ENCODE data around the gene CCDC167.

Gene CCDC167

DNA sequence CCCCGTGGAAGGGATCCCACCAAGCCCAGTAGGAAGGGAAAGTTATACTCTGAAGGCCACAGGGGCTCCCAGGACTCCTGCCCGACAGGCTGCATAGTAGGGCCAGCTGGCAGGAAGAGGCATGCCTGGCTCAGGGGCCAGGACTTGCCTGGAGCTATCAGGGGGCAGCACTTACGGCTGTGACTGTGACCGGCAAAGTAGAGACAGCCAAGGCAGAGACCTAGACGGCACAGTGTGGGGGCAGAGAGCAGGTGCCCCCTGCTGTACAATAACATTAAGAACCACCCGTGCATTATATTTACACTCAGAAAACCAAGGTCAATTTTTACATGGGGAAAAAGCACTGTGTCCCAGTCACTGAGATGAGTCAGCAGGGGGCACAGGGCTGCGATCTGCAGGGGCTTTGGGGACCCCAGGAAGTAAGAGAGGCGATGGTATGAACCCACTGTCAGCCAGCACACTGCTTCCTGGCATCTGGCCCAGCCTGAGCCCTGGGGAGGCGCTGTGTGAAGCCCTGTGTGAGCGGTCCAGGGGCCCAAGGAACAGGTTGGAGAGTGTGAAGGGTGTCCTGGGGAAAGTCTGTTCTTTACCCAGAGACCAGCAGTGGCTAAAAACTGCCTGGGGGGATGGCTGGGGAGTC lies 9.9 kb downstream of the CCDC167 start:
- DNase-seq (ENCODE audit: low read depth in 2 of 2) = no peak

DNA sequence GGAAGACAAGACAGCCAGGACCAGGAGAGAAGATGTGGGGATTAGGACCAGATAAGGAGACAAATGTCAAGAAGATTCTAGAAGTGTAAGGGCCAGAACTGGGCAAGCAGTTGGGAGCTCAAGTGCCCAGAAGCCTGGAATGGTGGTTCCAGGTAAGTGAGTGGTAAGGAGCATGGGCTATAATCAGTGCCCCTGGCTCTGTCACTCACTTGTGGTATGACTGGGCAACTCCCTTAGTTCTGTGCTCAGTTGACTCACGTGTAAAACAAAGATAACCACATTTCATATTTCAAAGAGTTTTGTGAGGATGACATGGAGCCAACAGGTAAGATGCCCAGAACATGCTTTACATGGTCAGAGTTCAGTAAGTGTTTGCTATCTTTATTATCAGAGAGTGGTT lies 11.2 kb downstream of the CCDC167 start:
- no peak for DNase-seq (ENCODE audit: low read depth in 2 of 2)

DNA sequence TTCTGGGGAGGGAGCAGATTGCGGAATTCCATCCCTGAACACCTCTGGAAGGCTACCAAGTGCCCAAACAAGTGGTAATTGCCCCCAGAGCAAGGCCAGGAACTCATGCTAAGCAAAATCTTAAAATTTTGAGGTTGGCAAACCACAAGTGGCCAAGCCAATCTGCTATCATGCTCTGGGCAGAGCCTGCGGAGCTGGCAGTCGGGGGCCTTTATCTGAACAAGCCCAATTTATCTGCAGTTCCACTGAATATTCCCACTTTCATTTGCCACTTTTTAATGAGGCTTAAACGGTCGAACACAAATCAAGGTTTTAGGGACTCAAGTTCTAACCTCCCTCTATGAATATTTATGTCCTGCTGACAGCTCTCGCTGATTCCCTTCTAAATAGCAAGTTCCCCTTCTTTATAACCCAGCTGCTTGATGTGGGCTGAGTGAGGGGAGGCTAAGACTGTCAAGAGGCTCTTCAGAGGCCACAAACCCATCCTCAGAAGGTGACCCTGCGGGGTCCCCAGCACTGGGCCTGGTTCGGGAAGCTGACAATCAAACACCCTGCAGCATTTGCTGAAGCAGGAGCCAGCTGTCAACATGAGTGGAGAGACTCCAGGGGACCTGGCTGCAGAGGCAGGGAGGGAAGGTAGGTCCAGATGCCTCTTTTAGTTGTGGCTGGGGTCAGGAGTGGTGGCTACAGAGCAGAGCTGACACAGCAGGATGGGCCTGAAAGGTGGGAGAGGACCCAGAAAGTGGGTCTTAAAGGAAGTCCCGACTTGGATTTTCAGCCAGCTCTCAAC lies 11.9 kb downstream of the CCDC167 start:
- no peak for DNase-seq (ENCODE audit: low read depth in 2 of 2)

DNA sequence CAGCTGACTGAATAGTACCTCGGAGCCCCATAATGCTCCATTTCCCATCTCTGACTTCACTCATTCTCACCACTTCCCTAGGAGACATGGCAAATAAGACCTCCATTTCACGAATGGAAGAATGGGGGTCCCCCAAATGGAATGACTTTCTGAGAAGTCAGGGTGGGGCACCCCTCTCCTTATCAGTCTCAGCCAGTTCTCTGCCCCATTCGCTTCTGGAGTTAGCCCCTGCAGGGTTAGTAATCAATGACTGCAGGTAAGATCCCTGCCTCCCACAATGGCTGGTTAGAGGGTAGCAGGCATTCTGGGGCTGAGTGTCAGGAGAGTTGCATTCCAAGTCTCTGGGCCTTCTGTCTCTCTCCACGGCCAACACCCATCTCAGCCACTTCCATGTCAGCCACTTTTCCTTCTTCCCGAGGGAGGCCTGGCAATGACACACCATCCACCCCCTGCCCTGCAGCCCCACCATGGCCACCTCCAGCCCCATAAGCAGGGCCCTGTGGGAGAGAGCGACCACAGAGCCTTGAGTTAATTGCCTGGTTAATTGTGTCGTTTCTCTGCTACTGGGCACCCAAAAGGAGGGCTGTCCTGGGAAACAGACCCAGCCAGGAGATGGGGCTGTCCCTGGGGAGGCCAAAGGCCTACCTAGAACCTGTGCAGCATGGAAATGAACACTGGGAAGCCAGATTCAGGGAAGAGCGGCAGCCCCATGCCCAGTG lies 13.4 kb downstream of the CCDC167 start:
- no peak for DNase-seq (ENCODE audit: low read depth in 2 of 2)

DNA sequence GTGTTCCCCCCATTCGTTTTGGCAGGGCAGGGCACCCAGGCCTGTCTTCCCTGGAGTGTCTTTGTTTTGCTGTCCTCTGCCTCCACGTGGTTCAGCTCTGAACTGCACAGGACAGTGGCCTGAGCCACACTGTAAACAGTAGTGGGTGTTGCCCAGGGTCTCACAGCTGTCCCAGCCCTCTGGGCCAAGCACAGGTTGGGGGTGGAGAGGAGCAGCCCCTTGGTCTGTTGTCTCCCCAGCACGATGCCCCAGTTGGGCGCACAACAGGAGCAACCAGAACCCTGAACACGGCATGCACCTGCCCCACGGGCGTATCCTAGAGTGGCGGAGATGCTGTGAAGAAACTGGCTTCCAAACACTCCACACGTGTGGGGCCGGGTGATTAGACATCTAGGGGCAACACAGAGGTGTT lies 14.4 kb downstream of the CCDC167 start:
- no peak for DNase-seq (ENCODE audit: low read depth in 2 of 2)

DNA sequence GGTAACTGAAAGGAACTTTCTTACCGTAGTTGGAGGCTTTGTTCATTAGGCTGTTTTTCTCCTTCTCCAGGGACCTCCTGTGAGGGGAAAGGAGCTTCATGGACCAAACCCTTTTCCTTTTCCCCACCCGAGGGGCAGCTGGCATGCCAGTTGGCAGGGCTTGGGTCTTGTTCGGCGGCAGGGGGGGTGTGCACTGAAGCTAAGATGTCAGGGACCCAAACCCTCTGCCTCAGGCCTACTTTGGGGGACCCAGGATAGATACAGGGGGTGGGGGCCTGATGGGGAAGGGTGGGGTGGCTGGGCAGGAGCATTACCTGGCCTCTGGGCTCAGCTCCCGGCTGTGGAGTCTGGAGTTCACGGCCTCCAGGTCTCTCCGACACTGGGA lies 14.9 kb downstream of the CCDC167 start:
- no peak for DNase-seq (ENCODE audit: low read depth in 2 of 2)

DNA sequence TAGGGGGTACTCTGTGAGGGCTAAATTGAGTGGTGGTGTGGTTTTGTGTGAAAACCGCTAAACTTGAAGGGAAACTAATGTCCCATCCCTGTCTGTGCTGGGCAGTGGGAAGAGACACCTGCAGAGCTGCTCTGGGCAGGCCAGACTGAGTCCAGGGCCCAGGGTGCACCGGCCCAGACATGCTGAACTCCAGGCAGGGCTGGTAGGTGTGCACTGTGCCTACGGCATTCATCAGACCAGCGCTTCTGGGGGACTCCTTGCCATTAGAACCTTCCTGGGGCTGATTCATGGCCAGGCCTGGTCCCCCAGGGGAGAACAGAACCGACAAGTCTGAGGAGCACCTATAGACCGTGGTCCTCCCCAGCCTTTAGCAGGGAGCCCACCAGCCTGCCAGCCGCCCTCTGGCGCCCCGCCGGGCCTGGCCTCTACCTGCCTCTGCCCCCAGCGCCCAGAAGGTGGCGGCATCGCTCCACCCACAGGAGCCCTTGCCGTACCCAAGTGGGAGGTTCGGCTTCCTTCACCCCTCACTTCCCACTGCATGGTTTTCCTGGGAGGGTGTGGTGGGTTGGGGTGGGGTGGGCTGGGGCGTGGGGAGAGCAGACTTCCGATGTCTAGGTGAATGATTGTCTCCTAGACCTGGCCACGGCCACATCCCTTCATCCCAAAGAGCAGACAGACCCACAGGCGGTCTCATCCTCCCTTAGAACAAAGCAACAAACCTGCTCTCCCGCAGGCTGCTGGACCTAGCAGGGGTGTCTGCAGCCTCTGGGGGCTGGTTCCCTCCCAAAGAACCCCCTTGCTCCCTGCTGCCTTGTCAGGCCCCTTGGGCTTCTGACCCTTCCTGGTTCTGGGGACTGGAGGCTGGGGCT lies 15.5 kb downstream of the CCDC167 start:
- peak; percentile 5 to 8 for DNase-seq (ENCODE audit: low read depth in 2 of 2)

DNA sequence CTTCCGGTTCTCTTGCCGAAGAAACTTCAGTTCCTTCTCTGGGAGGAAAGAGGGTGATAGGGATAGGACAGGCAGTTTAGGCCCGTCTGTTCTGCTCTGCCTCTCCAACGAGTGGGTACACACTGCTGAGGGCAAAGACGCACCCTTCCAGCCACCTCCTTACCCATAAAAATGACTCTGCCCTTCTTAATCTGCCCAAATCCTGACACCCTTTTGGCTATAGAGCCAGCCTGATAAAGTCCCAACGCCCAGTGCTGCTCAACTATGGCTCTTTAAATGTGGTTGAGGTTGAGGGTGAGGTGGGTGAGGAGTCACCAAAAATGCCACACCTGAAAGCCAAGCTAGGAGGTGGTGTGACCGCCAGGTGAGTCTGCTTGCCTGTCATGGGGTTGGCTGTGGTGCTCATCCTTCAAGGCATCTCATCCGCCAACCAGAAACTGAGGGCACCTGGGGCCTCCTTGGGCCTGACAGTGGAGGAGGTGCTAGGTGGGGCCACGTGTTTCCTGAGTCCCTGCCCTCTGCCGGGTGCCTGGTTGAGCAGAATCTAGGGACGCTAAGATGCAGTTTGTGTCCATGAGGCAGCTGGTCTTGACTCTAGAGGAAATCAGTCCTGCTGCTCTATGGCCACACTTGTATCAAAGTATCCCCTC lies 16.3 kb downstream of the CCDC167 start:
- DNase-seq (ENCODE audit: low read depth in 2 of 2) = no peak

DNA sequence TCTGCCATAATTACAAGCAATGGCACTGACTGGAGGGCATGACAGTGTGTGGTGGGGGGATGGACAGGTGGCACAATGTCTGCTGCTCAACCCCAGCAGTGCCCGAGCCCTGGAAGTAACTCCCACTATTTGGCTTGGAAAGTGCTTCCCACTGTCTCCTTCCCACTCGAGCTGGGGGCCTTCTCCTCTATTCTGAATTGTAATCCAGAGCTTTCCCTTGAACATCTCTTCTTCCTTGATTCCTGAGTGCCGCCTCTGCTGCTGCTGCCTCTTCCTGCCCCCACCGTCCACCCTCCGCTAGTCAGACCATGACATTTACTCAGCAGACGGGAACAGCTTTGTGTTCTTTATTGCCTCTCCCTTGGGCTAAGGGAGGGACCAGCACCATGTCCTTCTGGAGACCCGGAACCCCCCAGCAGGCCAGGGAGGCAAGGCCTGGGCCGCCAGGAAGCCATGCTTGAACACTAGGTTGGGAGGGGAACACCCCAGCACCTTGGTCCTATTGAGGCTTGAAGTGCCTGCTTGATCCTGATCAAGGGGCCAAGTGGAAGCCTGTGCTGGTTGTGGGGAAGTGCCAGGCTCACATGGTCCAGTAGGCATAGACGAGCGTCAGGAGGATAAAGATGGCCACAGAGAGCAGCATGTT lies 17.0 kb downstream of the CCDC167 start:
- no peak for DNase-seq (ENCODE audit: low read depth in 2 of 2)

DNA sequence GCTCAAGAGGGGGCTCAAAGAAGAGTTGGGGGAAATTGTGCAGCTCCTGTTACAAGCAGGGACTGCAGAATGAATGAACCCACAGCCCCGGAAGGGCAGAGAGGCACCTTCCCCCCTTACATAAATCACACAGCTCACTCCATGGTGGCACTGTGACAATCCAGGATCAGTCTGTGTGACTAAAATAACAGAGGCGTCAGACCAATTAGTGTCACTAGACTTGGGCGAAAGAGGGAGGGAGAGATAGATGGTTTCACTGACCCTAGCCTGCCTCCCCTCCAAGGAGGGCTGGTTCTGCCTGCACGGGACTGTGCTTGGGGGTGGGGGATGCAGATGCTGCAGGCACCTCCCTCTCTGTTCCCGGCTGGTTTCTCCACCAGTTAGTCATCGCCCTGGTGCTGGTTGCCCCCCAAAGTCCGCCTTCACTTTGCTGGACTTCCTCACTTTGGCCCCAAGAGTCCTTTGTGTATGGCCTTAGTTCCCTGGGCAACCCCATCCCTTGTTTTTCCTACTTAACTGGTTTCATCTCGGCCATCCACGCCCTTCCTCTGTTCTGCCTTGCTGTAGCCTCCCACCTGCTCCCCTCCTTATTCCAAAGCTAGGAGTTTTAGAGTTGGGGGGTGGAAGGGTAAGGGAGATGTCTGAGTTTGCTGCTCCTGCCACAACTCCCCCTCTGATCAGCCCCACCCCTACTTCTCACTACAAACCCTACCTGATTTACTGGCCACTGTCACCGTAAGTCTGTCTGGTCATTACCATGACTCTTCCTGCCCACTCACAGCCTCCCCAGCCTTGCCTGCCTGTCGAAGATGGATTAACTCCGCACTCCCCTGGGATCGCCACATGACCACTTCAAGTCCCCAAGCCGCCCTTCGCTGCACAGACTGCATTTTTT lies 17.7 kb downstream of the CCDC167 start:
- DNase-seq (ENCODE audit: low read depth in 2 of 2) = no peak

DNA sequence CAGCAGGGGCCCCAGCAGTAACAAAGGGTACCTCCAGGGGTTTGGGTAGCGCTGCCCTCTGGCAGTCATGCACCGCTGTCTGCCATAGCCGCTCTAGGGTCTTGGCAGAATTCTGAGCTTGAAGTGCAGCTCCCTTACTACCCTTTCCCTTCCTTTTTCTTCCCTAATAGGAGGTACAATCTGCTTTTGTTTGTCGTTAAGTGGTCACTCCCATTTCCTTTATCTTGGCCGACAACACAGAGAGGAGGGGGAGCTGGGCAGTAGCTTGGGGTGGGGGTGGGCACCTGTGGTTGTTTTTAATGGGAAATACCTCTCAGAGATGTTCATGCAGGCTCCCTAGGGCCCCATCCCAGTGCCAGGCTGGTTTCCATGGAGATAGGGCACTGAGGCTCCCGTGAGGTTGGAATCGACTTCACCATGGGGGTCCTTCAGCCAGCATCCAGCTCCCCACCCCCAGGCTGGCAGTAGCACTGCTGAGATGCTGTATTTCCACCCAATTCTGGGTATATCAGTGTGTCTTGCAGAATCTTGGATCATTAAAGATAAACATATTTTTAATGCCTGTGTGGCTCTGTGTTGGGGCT lies 18.6 kb downstream of the CCDC167 start:
- no peak for DNase-seq (ENCODE audit: low read depth in 2 of 2)

DNA sequence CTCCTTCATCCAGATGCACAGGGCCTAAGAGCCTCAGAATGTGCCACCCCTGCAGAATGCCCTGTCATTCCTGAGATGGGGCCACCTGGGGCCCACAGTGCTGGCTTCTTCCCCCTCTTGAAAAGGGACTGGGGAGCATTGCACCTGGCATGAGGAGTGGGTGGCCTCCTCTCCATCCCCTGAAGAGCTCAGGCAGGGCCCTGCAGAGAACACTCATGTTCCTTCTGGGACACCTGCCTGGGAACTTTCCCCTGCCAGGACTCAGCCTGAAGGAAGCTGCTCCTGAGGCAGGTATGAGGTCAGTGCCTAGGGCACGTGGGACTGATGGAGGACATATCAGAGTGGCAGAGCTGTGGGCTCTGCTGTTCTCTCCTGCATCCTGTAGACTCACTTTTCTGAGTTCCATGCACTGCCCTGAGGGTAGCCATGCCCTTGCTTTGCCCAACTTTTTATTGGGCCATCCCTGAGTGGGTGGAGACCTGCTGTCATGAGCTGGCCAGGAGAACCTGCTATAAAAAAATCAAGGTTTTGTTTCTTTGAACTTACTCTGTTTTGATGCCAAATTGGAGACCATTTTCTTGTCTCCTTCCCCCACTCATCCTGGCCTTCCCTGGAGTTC lies 19.5 kb downstream of the CCDC167 start:
- DNase-seq (ENCODE audit: low read depth in 2 of 2) = no peak

DNA sequence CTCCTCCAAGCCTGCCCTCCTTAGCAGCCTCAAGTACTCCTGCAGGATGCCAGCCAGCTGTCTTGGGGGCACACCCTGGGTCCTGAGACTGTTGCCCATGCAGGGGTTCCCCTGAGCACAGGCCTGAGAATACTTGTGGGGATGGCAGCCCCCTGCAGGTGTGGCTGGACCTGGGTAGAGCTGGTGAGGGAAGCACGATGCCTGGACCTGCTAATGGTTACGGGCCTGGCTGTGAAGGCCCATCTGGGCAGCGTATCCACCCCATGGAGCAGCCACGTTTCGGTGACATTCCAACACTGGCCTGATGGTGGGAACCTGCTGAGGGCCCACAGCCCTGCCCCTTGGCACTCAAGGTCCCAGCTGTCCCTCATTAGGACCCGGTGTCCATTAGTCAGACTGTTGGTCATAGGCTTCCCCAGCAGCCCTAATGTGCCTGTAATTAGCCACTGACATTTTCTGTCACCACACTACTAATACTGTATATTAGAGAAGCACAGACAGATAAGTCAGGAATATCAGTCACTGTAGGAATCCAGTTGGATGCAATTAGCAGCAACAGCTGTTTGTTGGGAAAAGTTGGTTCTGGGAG lies 20.3 kb downstream of the CCDC167 start:
- DNase-seq (ENCODE audit: low read depth in 2 of 2) = no peak

DNA sequence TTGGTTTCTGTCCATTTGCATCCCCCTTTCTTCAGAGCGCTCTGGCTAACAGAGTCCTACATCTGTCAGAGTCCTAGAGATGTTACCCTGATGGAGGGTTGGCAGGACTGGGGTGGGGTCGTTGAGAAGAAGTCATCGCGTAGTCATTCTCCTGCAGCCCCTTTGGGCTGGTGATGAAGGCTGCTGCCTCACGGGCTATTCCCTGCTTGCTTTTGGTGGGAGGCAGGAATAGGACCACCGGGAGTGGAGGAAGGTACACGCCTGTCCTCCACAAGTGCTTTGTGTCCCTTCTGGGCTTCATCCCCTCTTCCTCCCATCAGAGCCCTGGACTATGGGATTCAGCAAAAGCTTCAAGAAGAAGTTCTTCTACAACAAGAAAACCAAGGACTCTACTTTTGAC lies 20.9 kb downstream of the CCDC167 start:
- no peak for DNase-seq (ENCODE audit: low read depth in 2 of 2)

DNA sequence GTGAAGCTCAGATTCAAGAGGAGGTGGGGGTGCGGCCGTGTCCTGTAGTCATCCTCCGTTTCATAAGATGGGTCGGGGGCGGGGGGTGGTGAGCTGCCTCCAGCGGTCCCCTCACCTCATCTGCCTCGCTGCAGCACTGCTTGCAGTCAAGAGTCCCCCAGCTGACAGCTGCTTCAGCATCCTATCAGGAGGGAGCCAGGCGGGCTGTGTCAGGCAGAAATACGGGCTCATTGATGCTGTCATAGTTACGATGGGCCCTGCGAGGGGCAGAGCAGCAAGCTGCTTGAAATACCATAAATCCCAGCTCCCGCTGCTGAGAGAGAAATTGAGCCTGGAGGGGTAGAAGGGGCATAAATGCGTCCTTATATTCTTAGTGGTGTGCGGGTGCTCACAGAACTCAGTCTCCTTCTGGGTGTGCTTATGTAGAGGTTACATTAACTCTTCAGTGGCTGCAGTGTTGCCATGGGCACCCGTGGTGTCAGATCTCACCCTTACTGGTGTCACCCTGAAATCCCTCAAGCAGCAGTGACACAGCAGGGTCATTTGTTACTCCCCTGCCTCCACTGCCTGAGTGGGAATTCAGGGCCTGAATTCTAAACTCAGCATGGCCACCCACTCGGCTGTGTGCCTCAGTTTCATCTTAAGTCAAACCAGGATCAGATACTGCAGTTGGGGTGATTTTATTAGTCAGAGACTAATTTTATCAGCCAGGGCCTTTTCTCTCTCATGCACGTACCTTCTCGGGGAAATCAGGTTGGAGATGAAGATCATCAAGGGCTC lies 21.8 kb downstream of the CCDC167 start:
- no peak for DNase-seq (ENCODE audit: low read depth in 2 of 2)

DNA sequence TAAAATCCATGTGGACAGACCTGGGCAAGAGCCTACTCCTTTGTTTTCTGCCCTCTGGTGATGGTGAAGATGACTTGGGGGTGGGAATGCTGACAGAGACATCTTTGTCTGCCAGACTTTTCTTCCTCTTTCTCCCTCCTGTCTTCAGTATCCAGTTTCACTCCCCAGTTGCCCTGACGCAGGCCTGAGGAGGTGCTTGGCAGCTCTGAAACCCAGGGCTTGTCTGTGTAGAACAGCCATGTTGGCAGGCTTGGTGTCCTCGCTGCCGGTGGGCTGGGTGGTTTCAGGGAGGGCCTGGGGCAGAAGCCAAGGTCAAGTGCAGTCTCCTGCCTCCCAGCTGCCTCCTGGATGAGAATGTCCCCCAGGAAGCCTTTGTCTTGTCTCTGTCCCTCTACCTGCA lies 22.5 kb downstream of the CCDC167 start:
- no peak for DNase-seq (ENCODE audit: low read depth in 2 of 2)

DNA sequence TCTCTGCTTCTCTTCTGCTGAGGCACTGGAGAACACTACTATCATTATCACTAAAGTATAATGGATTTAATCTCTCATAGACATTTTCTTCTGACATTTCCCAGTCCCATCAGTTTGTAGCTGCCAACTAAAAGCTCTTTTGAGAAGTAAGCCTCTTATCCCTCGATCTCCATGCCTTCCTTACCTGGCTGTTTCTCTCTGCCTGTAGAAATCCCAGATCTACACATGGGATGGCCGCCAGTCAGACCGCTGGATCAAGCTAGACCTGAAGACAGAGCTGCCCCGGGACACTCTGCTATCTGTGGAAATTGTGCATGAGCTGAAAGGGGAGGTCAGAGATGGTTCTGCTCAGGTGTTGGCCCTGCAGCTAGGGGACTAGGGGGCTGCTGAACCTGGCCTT lies 25.4 kb downstream of the CCDC167 start:
- no peak for DNase-seq (ENCODE audit: low read depth in 2 of 2)
